Neural crest cell (in vitro differentiated cells): ENCODE data around the gene AKR1B1. TPM values are rescaled to one million over a fixed set of nuclear protein-coding genes. Genes with fewer than 3 reads are reported as not detected.

ENCODE experiments used
- DNase-seq: peaks from one replicate; pipeline ENCODE4 v3.0.0; 2021; ENCODE audit warnings: low read depth, mixed read lengths, low spot score
- H3K27ac Mint-ChIP-seq: one replicate; pipeline ENCODE4 v1.8.0; 2021; ENCODE audit warnings: mild to moderate bottlenecking, mixed read lengths; ENCODE audit not compliant: unreplicated experiment
- H3K27me3 Mint-ChIP-seq: 2 replicates; pipeline ENCODE4 v1.8.0; 2021; ENCODE audit warnings: low read depth, mild to moderate bottlenecking, mixed read lengths
- H3K36me3 Mint-ChIP-seq: 2 replicates; pipeline ENCODE4 v1.8.0; 2021; ENCODE audit warnings: low read depth, mild to moderate bottlenecking, mixed read lengths
- H3K4me1 Mint-ChIP-seq: 2 replicates; pipeline ENCODE4 v1.8.0; 2021; ENCODE audit warnings: mixed read lengths
- H3K4me3 Mint-ChIP-seq: one replicate; pipeline ENCODE4 v1.8.0; 2021; ENCODE audit warnings: mild to moderate bottlenecking, mixed read lengths
- H3K9me3 Mint-ChIP-seq: 2 replicates; pipeline ENCODE4 v1.8.0; 2021; ENCODE audit warnings: mixed read lengths
- total RNA-seq: library from RNA; stranded (reverse); gene quantifications from 2 replicates; pipeline ENCODE4 v1.2.1, GENCODE V29; 2021
- TF ChIP-seq, protein P1 (sequence below): fragments of 200-600 bp; sonication (generic); conservative IDR thresholded peaks from 2 replicates; pipeline ENCODE4 v1.5.0; 2021; ENCODE audit warnings: antibody characterized with exemption, mild to moderate bottlenecking

AKR1B1 gene
- total RNA-seq, 1 donor from 2014 or later, result 204 TPM

DNA sequence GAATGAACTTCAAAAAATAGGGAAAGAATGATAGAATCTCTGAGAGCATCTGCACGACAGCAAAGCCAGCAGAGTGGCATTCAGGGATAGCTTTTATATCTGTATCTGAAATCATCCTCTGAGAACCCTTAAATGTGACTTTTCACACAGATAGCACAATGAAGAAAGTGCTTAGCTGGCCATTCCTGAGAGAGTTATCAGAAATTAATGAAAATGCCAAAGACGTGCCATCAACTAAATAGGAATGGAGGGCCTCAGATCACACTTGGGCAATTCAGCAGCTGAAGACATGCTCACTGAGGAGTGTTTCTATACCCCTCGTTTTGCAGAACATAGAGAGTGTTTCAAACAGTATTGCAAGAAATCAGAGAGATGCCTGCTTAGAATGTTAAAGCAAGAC is 51.6 kb downstream of the AKR1B1 start:
- H3K4me1 Mint-ChIP-seq, result no peaks in the 10 kb centered on the region
- H3K27ac Mint-ChIP-seq, result no peak overlapping the region
- H3K27me3 Mint-ChIP-seq, result no peaks in the 10 kb centered on the region
- DNase-seq, result no peak
- H3K9me3 Mint-ChIP-seq, result no peaks in the 10 kb centered on the region
- no peaks in the 10 kb centered on the region for H3K36me3 Mint-ChIP-seq
- H3K4me3 Mint-ChIP-seq, result no peak overlapping the region
- TF ChIP-seq, protein P1, sequence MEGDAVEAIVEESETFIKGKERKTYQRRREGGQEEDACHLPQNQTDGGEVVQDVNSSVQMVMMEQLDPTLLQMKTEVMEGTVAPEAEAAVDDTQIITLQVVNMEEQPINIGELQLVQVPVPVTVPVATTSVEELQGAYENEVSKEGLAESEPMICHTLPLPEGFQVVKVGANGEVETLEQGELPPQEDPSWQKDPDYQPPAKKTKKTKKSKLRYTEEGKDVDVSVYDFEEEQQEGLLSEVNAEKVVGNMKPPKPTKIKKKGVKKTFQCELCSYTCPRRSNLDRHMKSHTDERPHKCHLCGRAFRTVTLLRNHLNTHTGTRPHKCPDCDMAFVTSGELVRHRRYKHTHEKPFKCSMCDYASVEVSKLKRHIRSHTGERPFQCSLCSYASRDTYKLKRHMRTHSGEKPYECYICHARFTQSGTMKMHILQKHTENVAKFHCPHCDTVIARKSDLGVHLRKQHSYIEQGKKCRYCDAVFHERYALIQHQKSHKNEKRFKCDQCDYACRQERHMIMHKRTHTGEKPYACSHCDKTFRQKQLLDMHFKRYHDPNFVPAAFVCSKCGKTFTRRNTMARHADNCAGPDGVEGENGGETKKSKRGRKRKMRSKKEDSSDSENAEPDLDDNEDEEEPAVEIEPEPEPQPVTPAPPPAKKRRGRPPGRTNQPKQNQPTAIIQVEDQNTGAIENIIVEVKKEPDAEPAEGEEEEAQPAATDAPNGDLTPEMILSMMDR, result no peak

DNA sequence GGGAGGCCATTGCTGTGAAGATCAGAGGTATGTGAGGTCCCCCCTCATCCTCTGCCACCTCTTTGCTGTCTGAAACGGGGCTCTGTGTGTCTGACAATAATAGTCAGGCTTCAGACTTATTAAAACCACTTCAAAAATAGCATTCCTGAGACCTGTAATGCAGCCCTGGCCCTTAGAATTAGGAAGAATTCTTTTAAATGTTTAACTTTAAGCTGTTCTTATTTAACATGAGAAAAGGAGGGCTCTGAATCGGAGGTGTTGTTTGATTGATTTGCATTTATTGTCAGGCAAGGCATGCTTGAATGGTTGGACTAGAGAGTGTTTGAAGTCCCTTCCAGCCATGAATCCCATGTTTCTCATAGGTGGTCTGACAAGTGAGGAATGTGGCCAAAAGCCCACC is 52.5 kb downstream of the AKR1B1 start:
- Mint-ChIP-seq H3K4me1 (no peaks in the 10 kb centered on the region), H3K27ac (no peak overlapping the region), H3K9me3 (no peaks in the 10 kb centered on the region), H3K27me3 (no peaks in the 10 kb centered on the region), H3K36me3 (no peaks in the 10 kb centered on the region), H3K4me3 (no peak overlapping the region)
- DNase-seq, result no peak
- TF ChIP-seq, protein P1, result no peak

DNA sequence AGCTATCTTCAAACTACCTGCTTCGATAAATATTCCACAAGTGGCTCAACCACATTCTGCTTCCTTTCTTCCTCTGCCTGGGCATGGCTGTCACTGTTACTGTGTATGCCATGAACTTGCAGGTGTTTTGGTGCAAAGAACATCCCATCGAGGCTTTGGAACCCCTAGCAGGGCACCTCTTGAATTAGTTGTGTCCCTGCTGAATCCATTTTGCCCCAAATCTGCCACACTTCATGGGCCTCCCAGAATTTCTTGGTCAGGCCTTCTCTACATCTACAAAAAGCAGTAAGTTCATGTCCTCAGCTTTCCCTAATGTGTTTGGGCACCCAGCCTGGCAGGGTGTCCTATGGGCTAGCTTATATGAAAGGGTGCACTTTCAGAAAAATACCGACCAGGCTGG is 53.6 kb downstream of the AKR1B1 start:
- DNase-seq, result no peak
- no peaks in the 10 kb centered on the region for H3K36me3 Mint-ChIP-seq
- TF ChIP-seq, protein P1, result no peak
- H3K27me3 Mint-ChIP-seq, result no peaks in the 10 kb centered on the region
- no peak overlapping the region for H3K27ac Mint-ChIP-seq
- H3K4me1 Mint-ChIP-seq, result no peaks in the 10 kb centered on the region
- no peaks in the 10 kb centered on the region for H3K9me3 Mint-ChIP-seq
- no peak overlapping the region for H3K4me3 Mint-ChIP-seq

DNA sequence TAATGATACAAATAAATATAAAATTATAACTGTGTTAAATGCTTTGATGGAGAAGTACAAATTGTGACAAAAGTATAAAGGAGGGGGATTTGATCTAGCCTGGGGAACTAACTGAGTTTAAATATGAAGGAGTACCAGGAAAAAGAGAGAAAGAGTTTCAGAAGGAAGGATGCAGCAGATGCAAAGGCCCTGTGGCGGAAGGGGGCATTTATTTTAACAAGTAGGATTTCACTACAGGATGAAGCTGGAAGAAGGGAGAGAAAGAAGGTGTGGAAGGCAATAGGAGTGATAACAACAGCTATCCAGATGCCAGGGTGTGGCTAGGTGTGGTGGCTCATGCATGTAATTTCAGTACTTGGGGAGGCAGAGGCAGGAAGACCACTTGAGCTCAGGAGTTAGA is 55.8 kb downstream of the AKR1B1 start:
- no peaks in the 10 kb centered on the region for H3K9me3 Mint-ChIP-seq
- H3K36me3 Mint-ChIP-seq, result no peaks in the 10 kb centered on the region
- DNase-seq, result no peak
- no peak overlapping the region for H3K27ac Mint-ChIP-seq
- peaks cover 4% of the 10 kb centered on the region for H3K27me3 Mint-ChIP-seq
- H3K4me3 Mint-ChIP-seq, result no peak overlapping the region
- TF ChIP-seq, protein P1, result no peak
- no peaks in the 10 kb centered on the region for H3K4me1 Mint-ChIP-seq

DNA sequence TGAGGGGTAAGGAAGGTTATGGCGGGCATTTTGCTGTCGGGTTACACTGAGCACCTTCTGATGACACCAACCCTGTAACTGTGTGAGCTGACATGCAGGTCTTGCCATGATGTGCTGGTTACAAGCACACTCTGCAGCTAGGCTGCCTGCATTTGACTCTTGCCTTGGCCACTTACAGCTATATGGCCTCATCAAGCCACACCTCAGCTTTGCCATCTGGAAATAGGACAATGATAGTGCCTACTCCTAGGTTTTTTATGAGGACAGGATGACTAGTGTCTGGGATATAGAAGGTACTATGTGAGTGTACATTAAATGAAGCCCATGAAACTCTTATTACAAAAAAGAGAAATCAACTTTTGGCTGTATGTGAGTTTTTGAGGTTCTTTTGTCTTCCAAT is 58.0 kb downstream of the AKR1B1 start:
- no peaks in the 10 kb centered on the region for H3K4me1 Mint-ChIP-seq
- DNase-seq, result no peak
- no peaks in the 10 kb centered on the region for H3K36me3 Mint-ChIP-seq
- no peak overlapping the region for H3K4me3 Mint-ChIP-seq
- H3K27me3 Mint-ChIP-seq, result peaks cover 4% of the 10 kb centered on the region
- TF ChIP-seq, protein P1, result no peak
- no peaks in the 10 kb centered on the region for H3K9me3 Mint-ChIP-seq
- H3K27ac Mint-ChIP-seq, result no peak overlapping the region

DNA sequence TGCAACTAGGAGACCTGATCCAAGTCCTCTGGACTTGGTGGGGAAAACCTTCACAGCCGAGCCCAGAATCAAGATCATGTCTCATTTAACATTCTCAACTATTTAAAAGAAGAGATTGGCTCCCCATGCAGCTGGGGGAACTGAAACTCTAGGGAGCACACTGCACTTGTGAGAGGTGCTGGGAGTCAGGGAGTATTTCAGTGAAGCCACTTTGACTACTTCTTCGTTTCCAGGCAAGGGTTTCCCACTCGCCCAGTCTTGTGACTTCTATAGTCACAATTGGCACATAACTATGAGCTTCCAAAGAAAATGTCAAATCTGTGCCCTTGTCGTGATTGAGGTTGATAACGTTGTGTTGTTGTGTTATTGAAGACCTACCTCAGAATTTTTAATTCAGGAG is 62.9 kb downstream of the AKR1B1 start:
- no peak for DNase-seq
- Mint-ChIP-seq H3K27ac (no peak overlapping the region), H3K4me1 (peaks cover 6% of the 10 kb centered on the region), H3K27me3 (peaks cover 4% of the 10 kb centered on the region), H3K4me3 (no peak overlapping the region), H3K9me3 (peaks cover 2% of the 10 kb centered on the region), H3K36me3 (no peaks in the 10 kb centered on the region)
- TF ChIP-seq, protein P1, result no peak
